Measurements from ENCODE around the gene GPC6.

GPC6 gene

DNA sequence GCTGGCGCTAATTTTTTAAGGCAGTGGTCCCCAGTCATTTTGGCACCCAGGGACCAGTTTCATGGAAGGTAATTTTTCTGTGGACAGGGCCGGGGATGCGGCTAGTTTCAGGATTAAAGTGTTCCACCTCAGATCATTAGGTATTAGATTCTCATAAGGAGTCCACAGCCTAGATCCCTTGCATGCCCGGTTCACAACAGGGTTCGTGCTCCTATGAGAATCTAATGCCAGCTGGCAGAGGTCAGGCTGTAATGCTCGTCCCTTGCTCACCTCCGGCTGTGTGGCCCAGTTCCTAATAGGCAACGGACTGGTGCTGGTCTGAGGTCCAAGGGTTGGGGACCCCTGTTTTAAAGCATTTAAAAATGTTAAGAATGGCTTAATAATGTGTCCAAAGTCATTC lies 54.1 kb downstream of the GPC6 start:
- ATAC-seq (no peak), DNase-seq (ENCODE audit: low spot score in 2 of 2) (no peak)
- Mint-ChIP-seq H3K9me3 (peaks cover 4% of the 10 kb centered on the region), H3K4me3 (no peak overlapping the region), H3K27ac (no peak overlapping the region), H3K36me3 (no peaks in the 10 kb centered on the region), H3K4me1 (no peaks in the 10 kb centered on the region)

DNA sequence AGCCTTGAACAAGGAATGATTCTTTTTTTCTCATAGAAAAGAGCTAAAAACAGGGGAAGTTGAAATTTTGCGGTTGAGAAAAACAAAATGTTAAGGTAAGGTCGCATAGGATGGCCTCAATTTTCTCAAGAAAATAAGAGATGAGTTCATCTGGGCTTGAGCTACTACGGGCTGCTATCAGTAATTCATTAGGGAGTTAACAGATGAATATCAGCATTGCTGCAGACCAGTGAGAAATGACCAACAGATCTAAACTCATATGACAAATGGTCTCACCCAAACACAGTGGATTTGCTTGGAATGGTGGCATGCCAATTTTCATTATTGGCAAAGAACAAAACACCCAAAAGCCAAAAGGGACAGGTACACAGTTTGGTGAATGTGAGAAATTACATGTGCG lies 56.6 kb downstream of the GPC6 start:
- H3K4me1 Mint-ChIP-seq: no peaks in the 10 kb centered on the region
- H3K36me3 Mint-ChIP-seq: no peaks in the 10 kb centered on the region
- ATAC-seq (no peak), DNase-seq (ENCODE audit: low spot score in 2 of 2) (no peak)
- H3K4me3 Mint-ChIP-seq: no peak overlapping the region
- no peak overlapping the region for H3K27ac Mint-ChIP-seq
- no peaks in the 10 kb centered on the region for H3K9me3 Mint-ChIP-seq

- Mint-ChIP-seq H3K4me1 (no peaks in the 10 kb centered on the region), H3K36me3 (no peaks in the 10 kb centered on the region), H3K4me3 (no peak overlapping the region), H3K27ac (no peak overlapping the region), H3K9me3 (no peaks in the 10 kb centered on the region)
- no peak for ATAC-seq
- DNase-seq (ENCODE audit: low spot score in 2 of 2): no peak
Observed at GRCh38 chr13:93284064-93284463, 57.5 kb downstream of the GPC6 start.

GRCh38 chr13:93286047-93286446 lies 59.4 kb downstream of the GPC6 start:
- H3K4me3 Mint-ChIP-seq: no peak overlapping the region
- H3K9me3 Mint-ChIP-seq: no peaks in the 10 kb centered on the region
- no peaks in the 10 kb centered on the region for H3K4me1 Mint-ChIP-seq
- ATAC-seq: no peak
- no peaks in the 10 kb centered on the region for H3K36me3 Mint-ChIP-seq
- no peak for DNase-seq (ENCODE audit: low spot score in 2 of 2)
- no peak overlapping the region for H3K27ac Mint-ChIP-seq

DNA sequence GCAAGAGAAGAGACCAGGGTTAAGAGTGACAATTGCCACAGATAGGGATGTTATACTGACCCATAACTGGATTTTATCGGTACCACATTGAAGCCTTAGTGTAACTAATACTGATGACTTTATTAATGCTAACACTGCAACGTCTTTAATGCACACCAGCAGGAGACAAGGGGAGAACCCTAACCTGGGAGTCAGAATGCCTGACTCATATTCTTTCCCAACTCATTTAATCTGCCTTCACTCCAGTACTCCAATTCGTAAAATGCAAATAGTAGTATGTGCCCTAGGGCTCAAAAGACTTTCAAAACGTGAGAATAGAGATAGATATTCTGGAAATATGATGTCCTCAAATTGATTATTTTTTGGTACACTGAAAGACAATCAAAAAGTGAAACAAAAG lies 62.4 kb downstream of the GPC6 start:
- ATAC-seq (no peak), DNase-seq (ENCODE audit: low spot score in 2 of 2) (no peak)
- Mint-ChIP-seq H3K36me3 (no peaks in the 10 kb centered on the region), H3K4me1 (no peaks in the 10 kb centered on the region), H3K27ac (no peak overlapping the region), H3K4me3 (no peak overlapping the region), H3K9me3 (no peaks in the 10 kb centered on the region)

DNA sequence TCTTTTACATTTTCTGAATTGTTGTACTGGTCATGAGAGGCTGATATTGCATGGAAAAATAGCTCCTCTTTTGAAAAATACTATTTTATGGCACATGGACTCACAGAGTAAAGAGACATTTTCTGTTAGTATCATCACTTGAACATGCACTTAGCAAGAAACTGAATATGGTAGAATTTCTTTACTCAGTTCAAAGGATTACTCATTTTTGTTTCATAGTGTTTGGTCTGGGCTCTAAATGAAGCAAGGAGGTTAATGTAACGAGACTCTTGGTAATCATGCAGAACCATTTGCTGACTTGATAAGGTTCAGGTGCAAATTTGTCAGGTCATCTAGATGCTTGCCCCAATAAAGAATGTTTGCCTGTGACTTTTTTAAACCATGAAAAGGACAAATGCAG lies 63.2 kb downstream of the GPC6 start:
- H3K4me1 Mint-ChIP-seq: no peaks in the 10 kb centered on the region
- H3K27ac Mint-ChIP-seq: no peak overlapping the region
- ATAC-seq (no peak), DNase-seq (ENCODE audit: low spot score in 2 of 2) (no peak)
- H3K4me3 Mint-ChIP-seq: no peak overlapping the region
- no peaks in the 10 kb centered on the region for H3K36me3 Mint-ChIP-seq
- peaks cover 3% of the 10 kb centered on the region for H3K9me3 Mint-ChIP-seq

- no peak for DNase-seq (ENCODE audit: low spot score in 2 of 2)
- no peaks in the 10 kb centered on the region for H3K36me3 Mint-ChIP-seq
- H3K4me3 Mint-ChIP-seq: no peak overlapping the region
- no peak overlapping the region for H3K27ac Mint-ChIP-seq
- peaks cover 3% of the 10 kb centered on the region for H3K9me3 Mint-ChIP-seq
- no peaks in the 10 kb centered on the region for H3K4me1 Mint-ChIP-seq
- ATAC-seq: no peak
Observed at GRCh38 chr13:93290503-93290902, 63.9 kb downstream of the GPC6 start.

DNA sequence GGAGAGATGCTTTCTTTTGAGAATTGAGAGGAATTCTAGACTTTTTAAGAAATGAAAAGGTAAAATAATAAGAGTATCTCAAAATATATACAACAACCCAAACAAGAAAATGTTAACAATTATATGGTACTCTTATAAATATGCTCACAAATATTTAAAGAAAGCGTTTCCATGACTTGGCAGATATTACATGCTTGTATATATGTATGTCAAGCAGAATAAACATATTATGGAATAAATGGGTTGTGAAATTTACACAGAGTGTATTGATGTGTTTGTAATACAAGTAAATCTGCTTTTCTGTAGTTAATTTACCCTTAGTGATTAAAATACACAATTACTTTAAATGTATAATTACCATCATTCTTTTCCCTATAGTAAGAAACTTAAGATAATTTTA lies 65.8 kb downstream of the GPC6 start:
- no peak overlapping the region for H3K4me3 Mint-ChIP-seq
- peaks cover 10% of the 10 kb centered on the region for H3K9me3 Mint-ChIP-seq
- ATAC-seq: no peak
- no peaks in the 10 kb centered on the region for H3K4me1 Mint-ChIP-seq
- DNase-seq (ENCODE audit: low spot score in 2 of 2): no peak
- no peaks in the 10 kb centered on the region for H3K36me3 Mint-ChIP-seq
- no peak overlapping the region for H3K27ac Mint-ChIP-seq

- ATAC-seq: no peak
- DNase-seq (ENCODE audit: low spot score in 2 of 2): no peak
- no peaks in the 10 kb centered on the region for H3K4me1 Mint-ChIP-seq
- H3K27ac Mint-ChIP-seq: no peak overlapping the region
- H3K36me3 Mint-ChIP-seq: no peaks in the 10 kb centered on the region
- peaks cover 10% of the 10 kb centered on the region for H3K9me3 Mint-ChIP-seq
- no peak overlapping the region for H3K4me3 Mint-ChIP-seq
Observed at GRCh38 chr13:93293710-93294109, 67.1 kb downstream of the GPC6 start.

- H3K9me3 Mint-ChIP-seq: peaks cover 12% of the 10 kb centered on the region
- H3K36me3 Mint-ChIP-seq: no peaks in the 10 kb centered on the region
- H3K4me3 Mint-ChIP-seq: no peak overlapping the region
- no peak overlapping the region for H3K27ac Mint-ChIP-seq
- DNase-seq (ENCODE audit: low spot score in 2 of 2) (no peak), ATAC-seq (peak; percentile 26)
- H3K4me1 Mint-ChIP-seq: no peaks in the 10 kb centered on the region
Observed at GRCh38 chr13:93296584-93296983, 70.0 kb downstream of the GPC6 start.

DNA sequence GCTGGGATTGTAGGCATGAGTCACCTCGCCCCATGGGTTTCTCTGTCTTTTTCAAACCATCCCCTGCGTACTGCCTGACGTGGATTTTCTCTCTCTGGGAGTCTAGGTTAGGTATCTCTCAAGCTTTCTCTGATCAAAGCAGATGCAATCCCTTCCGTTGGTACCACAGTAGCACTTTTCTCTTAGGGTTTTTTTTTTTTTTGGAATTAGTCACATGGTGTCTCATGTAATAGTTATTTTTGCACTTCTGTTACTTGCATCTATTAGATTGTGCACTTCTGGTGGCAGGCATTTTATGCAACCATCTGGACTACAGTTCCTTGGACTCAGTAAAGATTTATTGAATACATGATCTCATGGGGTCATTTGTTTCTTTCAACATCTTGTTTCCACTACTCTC lies 72.1 kb downstream of the GPC6 start:
- Mint-ChIP-seq H3K4me3 (no peak overlapping the region), H3K4me1 (no peaks in the 10 kb centered on the region), H3K27ac (no peak overlapping the region), H3K36me3 (no peaks in the 10 kb centered on the region), H3K9me3 (peaks cover 12% of the 10 kb centered on the region)
- DNase-seq (ENCODE audit: low spot score in 2 of 2): no peak
- no peak for ATAC-seq

DNA sequence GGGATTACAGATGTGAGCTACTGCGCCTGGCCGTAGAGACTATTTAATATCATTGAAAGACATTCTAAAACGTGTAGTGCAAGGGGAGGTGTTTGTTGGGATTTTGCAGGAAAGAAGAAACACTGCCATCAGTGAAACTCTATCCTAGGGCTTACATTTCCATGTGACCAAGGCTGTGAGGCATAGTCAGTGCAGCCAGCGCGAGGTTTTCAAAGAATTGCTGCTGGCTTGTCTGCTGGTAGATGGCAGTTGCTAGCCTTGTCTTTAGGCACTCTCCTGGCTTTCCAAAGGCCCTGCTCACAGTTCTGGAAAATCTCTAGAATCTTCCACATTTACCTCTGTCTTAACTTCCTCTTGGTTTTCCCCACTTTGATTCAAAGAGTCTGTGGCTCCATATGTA lies 77.5 kb downstream of the GPC6 start:
- no peak for ATAC-seq
- Mint-ChIP-seq H3K9me3 (peaks cover 2% of the 10 kb centered on the region), H3K4me1 (no peaks in the 10 kb centered on the region), H3K4me3 (no peak overlapping the region), H3K36me3 (no peaks in the 10 kb centered on the region), H3K27ac (no peak overlapping the region)
- no peak for DNase-seq (ENCODE audit: low spot score in 2 of 2)

- DNase-seq (ENCODE audit: low spot score in 2 of 2) (no peak), ATAC-seq (no peak)
- Mint-ChIP-seq H3K9me3 (no peaks in the 10 kb centered on the region), H3K4me3 (no peak overlapping the region), H3K27ac (no peak overlapping the region), H3K36me3 (no peaks in the 10 kb centered on the region), H3K4me1 (no peaks in the 10 kb centered on the region)
Observed at GRCh38 chr13:93304868-93305613, 78.4 kb downstream of the GPC6 start.

- no peak overlapping the region for H3K27ac Mint-ChIP-seq
- no peaks in the 10 kb centered on the region for H3K4me1 Mint-ChIP-seq
- H3K9me3 Mint-ChIP-seq: no peaks in the 10 kb centered on the region
- DNase-seq (ENCODE audit: low spot score in 2 of 2): no peak
- no peak overlapping the region for H3K4me3 Mint-ChIP-seq
- no peak for ATAC-seq
- no peaks in the 10 kb centered on the region for H3K36me3 Mint-ChIP-seq
Observed at GRCh38 chr13:93305886-93306285, 79.3 kb downstream of the GPC6 start.

- ATAC-seq (no peak), DNase-seq (ENCODE audit: low spot score in 2 of 2) (no peak)
- Mint-ChIP-seq H3K4me1 (no peaks in the 10 kb centered on the region), H3K4me3 (no peak overlapping the region), H3K9me3 (no peaks in the 10 kb centered on the region), H3K36me3 (no peaks in the 10 kb centered on the region), H3K27ac (no peak overlapping the region)
Observed at GRCh38 chr13:93307136-93307535, 80.5 kb downstream of the GPC6 start.

- no peaks in the 10 kb centered on the region for H3K4me1 Mint-ChIP-seq
- H3K27ac Mint-ChIP-seq: no peak overlapping the region
- no peak for DNase-seq (ENCODE audit: low spot score in 2 of 2)
Observed at GRCh38 chr13:93307651-93308050, 81.0 kb downstream of the GPC6 start.

More at GRCh38 chr13:93307651-93308050, 81.0 kb downstream of the GPC6 start:
- H3K9me3 Mint-ChIP-seq: no peaks in the 10 kb centered on the region
- no peak overlapping the region for H3K4me3 Mint-ChIP-seq
- ATAC-seq: no peak
- no peaks in the 10 kb centered on the region for H3K36me3 Mint-ChIP-seq
